ENCODE data around the gene JADE1.

JADE1 gene

DNA sequence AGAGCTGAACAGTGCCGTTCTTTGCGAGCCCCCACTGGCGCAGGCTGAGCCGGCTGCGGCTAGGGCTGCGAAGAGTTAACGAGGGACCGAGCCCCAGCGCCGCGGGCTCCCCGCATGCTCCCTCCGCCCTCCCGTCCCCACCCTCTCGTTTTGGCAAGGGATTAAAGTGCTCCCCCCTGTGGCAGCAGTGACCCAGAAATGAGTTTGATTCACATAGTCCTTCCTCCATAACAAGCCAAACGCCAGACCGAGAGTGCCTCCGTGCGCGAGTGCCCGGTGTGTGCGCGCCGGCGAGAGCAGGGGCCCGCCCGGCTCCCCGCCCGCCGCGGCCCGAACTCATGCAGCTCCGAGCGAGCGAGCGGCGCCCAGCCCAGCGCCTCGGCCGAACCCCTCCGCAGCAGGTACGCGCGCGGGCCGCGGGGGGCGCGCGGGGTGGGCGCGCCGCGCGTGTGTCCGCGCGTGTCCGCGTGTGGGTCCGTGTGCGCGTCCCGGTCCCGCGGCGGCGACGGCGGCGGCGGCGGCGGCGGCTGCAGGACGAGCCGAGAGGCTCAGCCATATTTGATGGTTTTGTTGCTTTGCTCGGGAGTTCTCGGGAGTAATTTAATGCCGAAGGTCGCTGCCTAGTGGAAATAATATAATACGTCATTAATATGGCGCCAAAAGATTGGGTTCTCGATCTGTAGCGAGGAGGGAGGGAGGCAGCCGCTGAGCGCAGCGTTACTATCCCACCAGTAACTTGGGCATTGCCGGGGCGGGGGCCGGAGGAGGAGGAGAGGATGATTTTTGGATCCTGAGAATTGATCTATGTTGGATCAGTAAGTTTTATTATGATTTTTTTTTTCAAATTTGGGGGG is at the start of gene JADE1:
JADE1 (plus strand) TSS at position 224 of the 854 bp plus-strand sequence. CDS start 22,059 bp downstream, outside the sequence.
- DNase-seq (ENCODE audit: low read depth, low spot score), result peak; percentile 87

DNA sequence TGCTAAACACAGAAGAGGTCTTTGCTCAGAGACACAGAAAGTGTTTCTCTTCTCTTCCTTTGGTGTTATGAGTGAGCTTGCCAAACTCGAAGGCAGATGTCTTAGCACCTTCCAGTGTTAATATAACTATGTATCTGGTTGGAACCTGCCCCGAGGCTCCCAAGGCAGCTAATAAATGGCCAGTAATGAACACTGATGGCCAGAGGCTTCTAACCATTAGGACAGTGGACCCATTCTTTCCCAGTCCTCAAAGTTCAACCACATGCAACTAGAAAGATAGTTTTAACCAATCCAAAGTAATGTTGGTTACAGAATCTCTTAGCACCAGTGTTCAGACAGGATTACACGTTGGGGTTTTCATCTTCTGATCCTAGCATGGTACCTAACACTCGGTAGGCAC is 42.7 kb upstream of the JADE1 start:
- no peak for DNase-seq (ENCODE audit: low read depth, low spot score)

DNA sequence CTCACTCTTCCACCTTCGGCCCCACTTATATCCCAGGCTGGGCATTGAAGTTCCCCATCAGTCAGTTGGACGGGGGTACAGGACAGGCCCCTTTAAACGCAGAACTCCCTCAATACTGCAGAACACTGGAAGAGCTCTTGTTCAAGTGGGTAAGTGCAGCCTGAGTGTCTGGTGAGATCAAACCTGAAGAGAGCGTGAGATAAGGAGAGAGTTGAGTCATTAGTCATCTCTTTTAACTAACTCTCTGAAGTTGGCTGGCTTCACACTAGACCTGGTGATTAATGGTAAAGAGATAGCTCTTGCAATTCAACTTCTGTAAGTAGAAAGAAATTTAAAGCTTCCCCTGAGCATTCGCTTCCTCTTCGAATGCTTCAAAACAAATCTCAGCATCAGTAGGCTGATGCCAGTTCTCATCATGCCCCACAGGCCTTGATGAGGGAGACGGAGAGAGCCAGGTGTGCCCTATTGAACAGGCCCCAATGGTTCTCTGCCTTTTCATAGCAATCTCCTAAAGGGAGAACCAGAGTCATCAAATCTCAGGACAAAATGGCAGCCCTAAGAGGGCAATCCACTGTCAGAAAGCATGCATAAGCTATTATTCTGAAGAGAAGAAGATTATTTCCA is 41.0 kb upstream of the JADE1 start:
- no peak for DNase-seq (ENCODE audit: low read depth, low spot score)

DNA sequence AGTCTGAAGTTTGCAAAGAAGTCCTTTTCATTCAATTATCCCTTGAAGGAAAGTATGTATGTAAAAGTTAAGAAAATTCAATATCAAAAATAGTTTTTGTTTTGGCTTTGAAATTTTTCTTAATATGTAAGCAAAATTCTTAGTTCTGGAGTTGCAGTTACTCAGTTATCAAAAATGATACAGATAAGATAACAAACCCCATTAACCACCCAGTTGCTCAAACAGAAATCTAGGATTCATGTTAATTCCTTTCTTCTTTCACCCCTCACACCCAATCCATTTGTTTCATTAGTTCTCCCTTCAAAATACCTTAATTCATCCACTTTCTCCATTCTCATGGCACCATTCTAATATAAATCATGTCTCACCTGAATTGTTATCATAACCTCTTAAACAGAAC is 40.5 kb upstream of the JADE1 start:
- DNase-seq (ENCODE audit: low read depth, low spot score), result no peak

DNA sequence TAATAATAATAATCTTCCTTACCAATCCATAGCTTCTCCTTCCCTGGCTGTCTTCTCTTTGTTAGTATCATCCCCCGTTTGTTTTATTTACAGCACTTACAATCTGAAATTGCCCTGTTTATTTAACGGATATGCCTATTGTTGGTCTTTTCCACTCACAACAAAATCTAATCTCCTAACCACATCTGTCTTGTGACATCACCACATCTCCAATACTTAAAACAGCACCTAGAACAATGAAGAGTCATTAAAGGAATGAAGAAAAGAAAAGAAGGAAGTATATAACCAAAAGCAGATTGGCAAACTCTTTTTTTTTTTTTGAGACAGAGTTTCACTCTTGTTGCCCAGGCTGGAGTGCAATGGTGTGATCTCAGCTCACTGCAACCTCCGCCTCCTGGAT is 38.7 kb upstream of the JADE1 start:
- DNase-seq (ENCODE audit: low read depth, low spot score), result no peak

DNA sequence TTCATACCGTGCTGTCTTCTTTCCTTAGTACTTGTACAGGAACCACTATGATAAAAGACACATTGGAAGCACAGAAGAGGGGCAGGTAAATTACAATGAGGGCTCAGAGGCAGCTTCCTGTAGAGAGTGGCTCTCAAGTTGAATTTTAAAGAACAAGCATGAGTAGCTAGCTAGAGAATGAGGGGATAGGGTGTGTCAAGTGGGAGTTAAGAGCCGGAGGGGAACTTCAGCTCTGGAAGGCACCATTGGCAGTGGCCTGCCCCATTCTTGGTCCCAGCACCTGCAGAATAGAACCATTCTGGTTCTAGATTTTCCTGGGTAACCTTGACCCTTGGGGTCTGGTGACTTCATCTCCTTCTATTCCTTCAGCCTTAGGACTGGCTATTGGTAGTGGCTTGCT is 34.0 kb upstream of the JADE1 start:
- DNase-seq (ENCODE audit: low read depth, low spot score), result no peak

DNA sequence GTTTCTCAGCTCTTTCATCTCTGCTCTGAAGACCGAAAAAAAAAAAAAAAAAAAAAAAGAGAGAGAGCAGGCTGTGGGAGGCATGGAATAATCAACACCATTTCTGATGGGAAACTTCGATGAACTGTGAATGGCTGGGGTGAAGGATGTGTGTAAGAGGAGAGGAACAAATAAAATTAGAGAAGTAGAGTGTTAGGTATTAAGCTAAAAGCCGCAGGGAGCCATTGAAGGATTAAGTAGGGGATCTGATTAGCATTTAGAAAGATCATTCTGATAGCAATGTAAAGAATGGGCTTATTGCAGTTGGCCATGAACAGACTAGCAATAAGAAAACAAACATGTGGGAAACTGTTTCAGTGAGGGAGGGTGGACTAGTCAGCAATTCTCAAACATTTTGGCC is 33.6 kb upstream of the JADE1 start:
- DNase-seq (ENCODE audit: low read depth, low spot score), result no peak

DNA sequence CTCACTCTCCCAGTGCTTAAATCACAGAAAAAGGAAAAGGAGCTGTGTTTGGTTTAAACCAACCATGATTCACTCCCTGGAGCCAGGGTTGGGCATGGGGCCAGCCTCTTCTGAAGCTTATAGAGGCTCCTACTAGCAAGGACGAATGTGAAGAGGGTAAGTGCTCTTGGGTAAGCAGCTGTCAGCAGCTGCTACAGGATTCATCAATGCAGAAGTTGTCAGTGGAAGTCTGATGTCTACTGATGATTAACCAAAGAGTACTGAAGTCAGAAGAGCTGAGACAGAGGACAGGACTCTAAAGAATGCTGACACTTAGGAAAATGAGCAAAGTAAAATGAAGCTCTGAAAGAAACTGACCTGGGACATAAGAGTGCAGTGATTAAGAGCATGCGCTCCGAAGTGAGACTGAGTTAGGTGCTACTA is 32.7 kb upstream of the JADE1 start:
- no peak for DNase-seq (ENCODE audit: low read depth, low spot score)

DNA sequence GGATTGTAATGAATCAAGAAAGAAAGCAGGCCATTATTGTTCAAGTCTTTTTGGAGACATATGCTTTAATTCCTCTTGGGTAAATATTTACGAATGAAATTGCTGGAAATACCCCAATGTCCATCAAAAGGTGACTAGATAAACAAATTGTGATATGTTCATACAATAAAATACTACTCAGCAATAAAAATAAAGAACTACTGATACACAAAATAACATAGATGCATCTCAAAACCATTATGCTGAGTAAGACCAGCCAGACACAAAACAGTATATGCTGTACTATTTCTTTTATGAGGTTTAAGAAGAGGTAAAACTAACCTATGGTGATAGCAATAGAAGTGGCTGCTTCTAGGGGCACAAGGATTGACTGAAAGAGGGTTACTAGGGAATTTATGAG is 28.8 kb upstream of the JADE1 start:
- no peak for DNase-seq (ENCODE audit: low read depth, low spot score)

DNA sequence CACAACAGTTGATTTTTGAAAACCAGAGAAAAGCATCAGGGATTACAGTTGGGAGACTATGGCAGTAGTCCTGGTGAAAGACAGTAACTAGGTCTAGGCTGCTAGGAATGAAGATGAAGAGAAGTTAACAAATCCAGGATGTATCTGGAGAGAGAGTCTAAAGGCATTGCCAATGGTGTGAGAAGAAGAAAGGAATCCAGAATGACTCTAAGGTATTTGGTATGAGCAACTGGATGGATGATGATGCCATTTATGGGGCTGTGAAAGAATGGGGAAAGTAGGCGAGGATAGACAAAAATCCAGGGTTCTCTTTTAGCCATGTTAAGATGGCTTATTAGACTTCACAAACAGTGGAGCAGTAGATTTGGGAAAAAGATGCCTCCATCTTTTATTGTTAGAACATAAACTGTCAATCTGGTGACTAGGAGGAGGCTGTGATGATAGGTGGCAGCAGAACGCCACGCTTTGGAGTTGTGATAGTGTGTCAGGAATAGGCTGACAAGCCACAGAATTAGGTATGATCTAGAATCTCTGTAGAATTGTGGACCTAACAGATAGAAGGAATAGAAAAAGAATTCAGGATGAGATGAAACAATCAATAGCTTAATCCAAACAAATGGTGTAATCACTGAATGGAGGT is 27.3 kb upstream of the JADE1 start:
- DNase-seq (ENCODE audit: low read depth, low spot score), result no peak

DNA sequence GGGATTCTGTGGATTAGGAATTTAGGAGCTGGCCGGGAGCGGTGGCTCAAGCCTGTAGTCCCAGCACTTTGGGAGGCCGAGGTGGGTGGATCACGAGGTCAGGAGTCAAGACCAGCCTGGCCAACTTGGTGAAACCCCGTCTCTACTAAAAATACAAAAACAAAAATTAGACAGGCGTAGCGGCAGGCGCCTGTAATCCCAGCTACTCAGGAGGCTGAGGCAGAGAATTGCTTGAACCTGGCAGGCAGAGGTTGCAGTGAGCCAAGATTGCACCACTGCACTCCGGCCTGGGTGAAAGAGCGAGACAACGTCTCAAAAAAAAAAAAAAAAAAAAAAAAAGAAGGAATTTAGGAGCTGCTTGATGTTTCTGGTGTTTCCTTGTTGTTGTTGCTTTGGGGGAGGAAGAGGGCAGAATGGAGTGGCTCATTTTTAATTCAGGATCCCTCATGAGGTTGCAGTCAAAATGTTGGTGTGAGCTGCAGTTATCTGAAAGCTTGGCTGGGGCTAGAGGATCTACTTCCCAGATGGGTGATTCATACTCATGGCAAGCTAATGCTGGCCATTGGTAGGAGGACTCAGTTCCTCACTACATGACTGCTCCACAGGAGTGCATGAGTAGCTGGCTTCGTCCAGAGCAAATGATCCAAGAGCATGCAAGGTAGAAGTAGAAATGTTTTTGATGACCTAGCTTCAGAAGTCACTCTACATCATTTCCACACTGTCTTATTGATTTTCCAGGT is 26.5 kb upstream of the JADE1 start:
- no peak for DNase-seq (ENCODE audit: low read depth, low spot score)

DNA sequence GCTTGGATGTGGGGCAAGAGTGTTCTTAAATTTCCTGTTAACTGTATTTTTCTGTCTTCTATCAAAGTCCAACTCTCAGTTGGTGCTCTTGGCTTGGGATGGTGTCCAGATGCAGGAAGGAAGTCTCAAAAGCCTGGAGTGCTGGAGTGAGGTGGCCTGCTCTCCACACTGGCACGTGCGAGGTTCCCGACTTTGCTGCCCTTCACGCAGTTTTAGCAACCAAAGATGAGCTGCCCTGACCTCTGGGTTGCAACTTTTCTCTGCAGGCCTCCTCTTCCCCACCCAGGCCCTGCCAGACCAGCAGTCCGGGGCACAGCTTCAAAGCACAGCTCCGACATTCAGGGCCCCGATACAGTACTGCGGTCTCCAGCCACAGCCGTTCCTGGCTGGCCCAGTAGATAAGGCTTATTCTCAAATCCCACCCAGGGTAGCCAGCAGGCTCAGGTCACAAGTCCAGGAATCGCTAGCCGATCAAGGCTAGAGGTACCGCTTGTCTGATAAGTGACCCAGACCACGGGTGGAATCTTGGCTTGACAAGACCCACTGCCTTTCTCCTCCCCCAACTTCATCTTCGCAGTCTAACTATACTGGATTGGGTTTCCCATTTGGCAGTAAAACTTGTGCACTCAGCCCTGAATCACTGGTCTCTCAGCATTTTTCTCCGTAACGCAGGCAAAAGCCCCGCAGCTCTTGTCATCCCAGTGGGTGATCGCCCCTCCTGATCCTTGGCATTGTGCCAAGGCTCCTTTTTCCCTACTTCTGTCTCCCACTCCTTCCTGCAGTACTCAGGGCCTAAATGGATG is 21.8 kb upstream of the JADE1 start:
- no peak for DNase-seq (ENCODE audit: low read depth, low spot score)

DNA sequence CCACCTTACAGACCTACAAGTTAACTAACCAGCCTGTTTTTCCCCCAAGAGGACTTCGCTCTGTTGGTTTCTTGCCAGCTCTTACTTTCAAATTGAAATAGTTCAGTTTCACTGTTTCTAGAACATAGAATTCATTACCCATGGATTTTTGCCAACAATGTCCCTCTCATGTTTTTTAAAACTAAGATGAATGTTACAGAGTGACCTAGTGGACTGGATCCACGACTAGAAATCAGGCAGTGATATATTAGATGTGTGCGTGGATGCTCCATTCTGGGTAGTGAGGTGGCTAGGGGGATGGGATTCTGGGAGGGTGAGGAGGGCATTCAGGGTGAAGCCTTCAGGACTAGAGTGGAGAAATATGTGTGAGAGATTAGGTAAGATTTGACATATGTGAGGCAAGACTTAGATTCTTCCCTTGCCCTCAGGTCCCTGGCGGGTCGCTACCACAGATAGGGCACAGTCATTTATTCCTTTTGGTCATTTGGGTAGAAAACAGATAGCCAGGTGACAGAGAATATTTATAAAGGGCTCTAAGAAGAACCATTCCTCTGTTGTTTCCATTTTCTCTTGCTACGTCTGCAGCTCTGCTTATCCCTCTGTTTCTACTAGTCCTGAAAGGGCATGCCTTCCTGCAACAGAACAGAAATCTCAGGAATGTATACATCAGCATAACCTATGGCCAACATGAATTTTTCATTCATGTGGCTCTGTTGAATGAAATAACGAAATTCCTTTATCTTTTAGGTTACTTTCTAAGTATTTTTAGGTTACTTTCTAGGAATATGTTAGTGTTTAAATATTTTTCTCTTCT is 15.4 kb upstream of the JADE1 start:
- no peak for DNase-seq (ENCODE audit: low read depth, low spot score)

DNA sequence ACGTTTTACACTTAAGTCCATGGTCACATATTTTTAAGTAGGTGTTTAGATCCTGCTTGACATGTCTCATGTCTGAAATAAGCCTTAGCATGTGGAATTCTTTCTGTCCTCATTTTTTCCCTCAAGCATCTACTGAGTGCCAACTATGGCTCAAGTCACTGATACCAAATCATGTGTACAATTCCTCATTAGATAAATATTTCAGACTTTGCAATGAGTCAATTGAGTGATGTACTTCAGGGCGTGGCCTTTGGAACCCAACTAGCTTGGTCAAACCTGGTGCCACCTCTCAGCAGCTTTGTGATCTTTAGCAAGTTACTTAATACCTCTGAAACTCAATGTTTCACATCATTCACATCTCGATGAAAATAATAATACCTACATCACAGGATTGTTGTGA is 12.6 kb upstream of the JADE1 start:
- DNase-seq (ENCODE audit: low read depth, low spot score), result no peak

DNA sequence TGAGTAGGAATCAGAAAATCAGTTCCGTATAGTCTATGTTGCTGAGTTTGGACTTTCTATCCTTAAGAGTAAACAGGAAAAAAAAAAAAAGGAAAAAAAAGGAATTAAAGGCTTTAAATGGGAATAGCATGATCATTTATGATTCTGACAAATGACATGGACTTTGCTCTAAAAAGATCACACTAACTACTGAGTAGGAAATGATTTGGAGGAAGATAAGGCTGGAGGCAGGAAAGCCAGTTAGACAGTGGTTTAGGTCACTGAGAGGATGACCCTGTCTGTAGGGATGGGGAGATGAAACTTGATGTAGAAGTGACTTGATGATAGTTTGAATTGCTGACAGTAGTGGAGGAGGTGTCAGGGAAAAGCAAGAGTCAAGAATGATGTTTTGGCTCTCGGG is 9.2 kb upstream of the JADE1 start:
- DNase-seq (ENCODE audit: low read depth, low spot score), result no peak

DNA sequence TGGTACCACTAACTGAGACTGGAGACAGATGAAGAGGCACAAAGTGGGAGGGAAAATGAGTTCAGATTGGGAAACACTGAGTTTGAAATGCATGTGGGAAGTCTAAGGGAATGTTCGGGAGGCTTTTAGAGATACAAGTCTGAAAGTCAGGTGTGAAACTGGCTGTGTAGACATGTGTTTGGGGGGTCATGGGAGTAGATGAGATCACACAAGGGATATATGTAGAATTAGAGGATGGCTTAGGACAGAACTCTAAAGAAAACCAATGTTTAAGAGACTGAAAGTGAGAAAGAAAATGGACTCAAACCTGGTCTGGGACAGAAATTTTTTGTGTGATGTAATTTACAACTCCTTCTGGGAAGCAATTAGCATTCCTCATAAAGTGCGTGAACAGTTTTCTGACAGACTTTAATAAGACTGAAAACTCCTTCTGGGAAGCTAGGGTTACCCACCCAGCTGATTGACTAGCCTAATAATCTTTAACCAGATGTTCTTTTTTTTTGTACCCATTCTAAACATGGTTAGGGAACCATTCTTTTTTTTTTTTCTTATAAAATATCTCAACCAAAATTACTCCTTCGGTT is 8.7 kb upstream of the JADE1 start:
- DNase-seq (ENCODE audit: low read depth, low spot score), result no peak

DNA sequence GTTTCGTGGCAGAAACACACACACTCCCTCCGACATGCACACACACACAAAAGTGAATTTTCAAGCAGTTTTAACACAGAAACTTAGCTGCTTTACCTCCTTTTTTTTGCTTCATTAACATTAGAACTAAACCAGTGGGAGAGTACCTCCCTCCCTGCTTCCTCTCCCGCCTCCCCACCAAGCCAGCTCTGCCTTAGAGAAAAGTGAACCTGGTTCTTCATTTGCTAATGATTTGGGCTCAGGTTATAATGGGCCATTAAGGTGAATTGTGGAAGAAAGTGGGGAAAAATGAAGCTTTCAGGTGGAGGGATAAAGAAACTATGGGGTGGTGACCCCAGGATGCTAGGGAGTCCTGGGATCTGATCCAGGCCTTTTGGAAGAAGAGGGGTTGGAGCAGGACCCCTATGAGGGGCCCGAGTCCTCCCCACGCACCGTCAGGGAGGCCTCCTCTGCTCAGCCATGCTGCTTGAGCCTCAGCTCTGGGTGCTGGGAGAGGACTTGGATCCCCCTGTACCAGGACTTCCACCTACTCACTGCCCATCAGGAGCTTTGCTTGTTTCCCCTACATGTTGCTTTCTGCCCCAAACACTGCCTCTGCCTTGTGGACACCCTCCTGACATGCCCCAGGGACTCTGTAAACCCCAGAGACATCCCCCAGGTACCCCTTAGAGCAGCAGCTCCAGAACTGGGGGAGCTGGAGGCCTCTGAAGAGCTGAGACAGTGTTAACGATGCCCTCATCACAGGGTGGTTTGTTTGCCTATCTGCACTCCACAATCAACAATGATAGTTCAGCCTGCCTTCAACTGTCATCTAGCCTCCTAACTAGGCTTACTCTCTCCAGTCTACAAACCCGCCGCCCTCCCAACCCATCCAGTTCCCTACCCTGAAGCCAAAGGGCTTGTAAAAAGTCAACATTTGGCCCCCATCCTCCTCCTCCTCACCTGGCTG is 6.5 kb upstream of the JADE1 start:
- peak; percentile 67 for DNase-seq (ENCODE audit: low read depth, low spot score)

DNA sequence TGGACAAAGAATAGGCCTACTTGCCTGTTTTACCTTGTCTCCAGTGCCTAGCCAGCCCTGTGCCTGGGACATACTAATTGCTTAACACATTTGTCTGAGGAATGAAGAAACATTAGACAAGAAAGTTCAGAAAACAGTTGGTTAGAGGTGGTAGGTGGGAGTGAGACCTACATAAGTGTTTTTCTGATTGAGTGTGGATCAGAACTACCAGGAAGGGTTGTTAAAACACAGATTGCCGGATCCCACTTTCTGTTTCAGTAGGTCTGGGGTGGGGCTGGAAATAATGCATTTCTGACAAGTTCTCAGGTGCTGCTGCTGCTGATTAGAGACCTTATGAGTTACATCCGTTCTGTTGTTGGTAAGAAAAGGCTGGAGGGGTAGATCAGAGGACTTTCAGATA is 5.7 kb upstream of the JADE1 start:
- no peak for DNase-seq (ENCODE audit: low read depth, low spot score)

DNA sequence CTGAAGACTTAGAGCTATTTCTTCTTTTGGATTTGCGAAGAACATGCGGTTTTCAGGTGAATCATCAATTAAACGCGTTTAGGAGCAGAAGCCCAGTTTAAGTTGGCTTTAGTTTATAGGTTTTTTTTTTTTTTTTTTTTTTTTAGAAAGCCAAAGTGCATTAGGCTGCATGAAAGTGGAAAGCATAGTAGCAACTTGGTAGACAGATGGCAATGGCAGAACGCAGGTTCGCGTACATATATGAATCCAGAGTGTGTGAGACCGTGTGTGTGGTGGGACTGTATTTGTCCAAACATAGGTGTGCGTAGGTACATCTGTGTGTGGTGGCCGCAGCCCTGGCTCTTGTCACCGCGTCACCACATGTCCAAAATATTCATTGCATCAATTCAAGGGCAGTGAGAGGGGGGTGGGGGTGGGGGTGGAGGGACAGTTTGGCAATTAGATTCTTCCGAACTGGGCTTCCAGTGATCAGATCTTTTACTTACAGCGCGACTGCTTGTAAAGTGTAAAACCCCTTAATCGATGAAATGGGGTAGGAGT is 901 bp downstream of the JADE1 start:
- no peak for DNase-seq (ENCODE audit: low read depth, low spot score)
